K562 (cell line): Measurements from ENCODE around the gene TBX1. TPM values are rescaled to one million over a fixed set of nuclear protein-coding genes. Genes with fewer than 3 reads are reported as not detected.
A peak's percentile ranks its signal among the peaks of the same experiment; 100 is the strongest.

Experiments used
- BHLHE40 ChIP-seq: IDR thresholded peaks from 2 replicates; pipeline ENCODE4 v1.6.1; 2011; ENCODE audit warnings: low read length, improper control_type of control experiment
- E2F8 ChIP-seq: fragments of 450-650 bp; IDR thresholded peaks from 2 replicates; pipeline ENCODE4 v1.7.1; 2018; ENCODE audit warnings: mild to moderate bottlenecking, low read depth; ENCODE audit not compliant: partially characterized antibody
- GABPB1 ChIP-seq: sonication (generic); formaldehyde crosslinking; IDR thresholded peaks from 2 replicates; pipeline ENCODE4 v1.8.0; 2022; ENCODE audit warnings: mild to moderate bottlenecking, missing genetic modification reagents
- KLF13 ChIP-seq: fragments of 450-650 bp; IDR thresholded peaks from 2 replicates; pipeline ENCODE4 v1.6.1; 2016; ENCODE audit warnings: missing genetic modification characterization, low read depth, mild to moderate bottlenecking, missing compliant biosample characterization, moderate library complexity, borderline replicate concordance
- NFIC ChIP-seq: fragments of 450-650 bp; IDR thresholded peaks from 2 replicates; pipeline ENCODE4 v1.6.1; 2017; ENCODE audit warnings: mild to moderate bottlenecking, inconsistent platforms
- NR2F6 ChIP-seq: fragments of 450-650 bp; formaldehyde crosslinking; IDR thresholded peaks from 2 replicates; pipeline ENCODE4 v1.4.0; 2020; ENCODE audit warnings: mild to moderate bottlenecking
- RBM25 ChIP-seq: fragments of 200-400 bp; formaldehyde crosslinking; IDR thresholded peaks from 2 replicates; pipeline ENCODE4 v1.6.1; 2018; ENCODE audit warnings: low read length, low read depth, moderate library complexity; ENCODE audit not compliant: severe bottlenecking
- TGIF2 ChIP-seq: sonication (generic); formaldehyde crosslinking; IDR thresholded peaks from 2 replicates; pipeline ENCODE4 v1.8.1; 2022; ENCODE audit warnings: mild to moderate bottlenecking, missing genetic modification reagents, moderate library complexity
- ZNF316 ChIP-seq: fragments of 450-650 bp; IDR thresholded peaks from 2 replicates; pipeline ENCODE4 v1.6.1; 2016
- ZNF436 ChIP-seq: fragments of 250-450, 450-650 bp; sonication (Bioruptor Pico); formaldehyde crosslinking; IDR thresholded peaks from 2 replicates; pipeline ENCODE4 v1.7.0; 2020; ENCODE audit warnings: mild to moderate bottlenecking
- ZNF79 ChIP-seq: fragments of 250-450 bp; sonication (Bioruptor Pico); IDR thresholded peaks from 2 replicates; pipeline ENCODE4 v1.4.0; 2020; ENCODE audit warnings: low read depth, mild to moderate bottlenecking, moderate library complexity
- polyA plus RNA-seq, 8 experiments: library from polyadenylated mRNA; depleted of rRNA in 4 of 8; stranded (reverse) in 5 of 8; unstranded in 3 of 8; fragments of >200 nt; fragmentation: Nextera tagmentation in 2 of 8; fragmentation: Illumina TruSeq in 1 of 8; extraction: Ambion mirVana in 2 of 8; extraction: Trizol in 1 of 8; gene quantifications; 2 replicates each; pipeline versions ENCODE4 v1.2.1 to v1.2.3, GENCODE V29; 2011 to 2014; ENCODE audit warnings: inconsistent platforms in 1 of 8, missing spikeins in 1 of 8
- total RNA-seq, 7 experiments: library from RNA; depleted of rRNA in 6 of 7; stranded (reverse); fragments of >200 nt in 6 of 7; fragmentation: Illumina TruSeq in 2 of 7; extraction: Trizol in 2 of 7; gene quantifications; 2 replicates each; pipeline versions ENCODE4 v1.2.1 to v1.2.3, GENCODE V29; 2011 to 2021; ENCODE audit warnings: low replicate concordance in 1 of 7
- TF ChIP-seq, protein P1 (sequence below): fragments of 150-350 bp; IDR thresholded peaks from 2 replicates; pipeline ENCODE4 v1.6.1; 2014; ENCODE audit warnings: low read depth, mild to moderate bottlenecking, low read length, borderline replicate concordance
- TF ChIP-seq, protein P2 (sequence below): fragments of 250-450 bp; sonication (Bioruptor Pico); IDR thresholded peaks from 2 replicates; pipeline ENCODE4 v1.4.0; 2020; ENCODE audit warnings: mild to moderate bottlenecking, moderate library complexity, borderline replicate concordance
- TF ChIP-seq, protein P3 (sequence below): fragments of 250-450 bp; sonication (Bioruptor Pico); IDR thresholded peaks from 2 replicates; pipeline ENCODE4 v1.4.0; 2020; ENCODE audit warnings: mild to moderate bottlenecking, moderate library complexity

The TBX1 gene
- total and polyA plus RNA-seq, 9 of the 15 experiments (the other 6 are each of a cell fraction or from before 2014, with no cell fraction given): 0.07 to 35.0 (median 3.9) TPM

DNA sequence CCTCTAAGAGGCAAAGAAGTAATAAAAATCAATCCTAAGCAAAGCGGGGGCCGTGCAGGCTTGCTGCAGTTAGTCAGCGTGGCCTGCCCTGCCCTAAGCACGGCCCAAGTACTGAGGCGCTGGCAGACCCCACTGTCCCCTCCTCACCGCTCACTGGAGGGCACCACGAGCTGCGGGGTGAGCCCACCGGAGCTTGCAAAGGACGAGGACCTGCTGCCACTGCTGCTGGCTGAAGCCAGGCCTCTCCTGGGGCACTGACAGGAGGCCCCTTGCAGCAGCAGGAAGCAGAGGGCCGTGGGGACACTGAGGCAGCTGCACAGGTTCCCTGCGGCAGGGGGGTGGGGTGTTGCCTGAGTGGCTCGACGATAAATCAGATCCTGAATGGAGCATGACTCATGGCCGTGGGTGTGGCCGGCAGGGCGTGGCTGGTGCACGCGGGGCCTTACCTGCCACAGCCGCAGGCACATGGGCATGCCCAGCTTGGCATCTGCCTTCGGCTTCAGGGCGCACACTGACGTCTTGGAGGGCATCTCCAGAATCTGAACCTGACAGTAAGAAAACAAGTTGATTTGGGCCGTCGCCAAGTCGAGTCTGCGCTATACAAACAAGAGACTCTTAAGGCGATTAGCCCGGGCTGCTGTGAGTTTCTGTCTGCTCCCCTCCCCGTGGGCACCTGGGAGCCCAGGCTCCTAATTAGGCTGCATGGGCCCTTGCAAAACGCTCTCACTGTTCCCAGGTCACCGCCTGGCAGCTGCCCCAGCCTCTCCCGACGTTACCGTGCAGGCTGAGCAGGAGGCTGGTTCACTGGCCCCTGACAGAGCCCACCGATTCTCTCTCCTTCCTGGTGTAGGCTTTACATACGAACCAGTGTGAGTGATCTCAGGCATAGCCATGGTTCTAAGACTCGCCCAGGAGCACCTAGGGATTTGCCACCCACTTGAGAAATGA lies 45.9 kb downstream of the TBX1 start (continued):
- TF ChIP-seq E2F8 (no peak), RBM25 (no peak), NFIC (peak; percentile 98), TGIF2 (CRISPR knock-in tag) (no peak), ZNF316 (peak; percentile 45; the same call in 1 of the 2 replicates), ZNF436 (no peak), NR2F6 (CRISPR knock-in tag) (no peak), BHLHE40 (peak; percentile 97), KLF13 (tag) (peak; percentile 99), ZNF79 (CRISPR knock-in tag) (no peak), GABPB1 (no peak)
- TF ChIP-seq, protein P1, sequence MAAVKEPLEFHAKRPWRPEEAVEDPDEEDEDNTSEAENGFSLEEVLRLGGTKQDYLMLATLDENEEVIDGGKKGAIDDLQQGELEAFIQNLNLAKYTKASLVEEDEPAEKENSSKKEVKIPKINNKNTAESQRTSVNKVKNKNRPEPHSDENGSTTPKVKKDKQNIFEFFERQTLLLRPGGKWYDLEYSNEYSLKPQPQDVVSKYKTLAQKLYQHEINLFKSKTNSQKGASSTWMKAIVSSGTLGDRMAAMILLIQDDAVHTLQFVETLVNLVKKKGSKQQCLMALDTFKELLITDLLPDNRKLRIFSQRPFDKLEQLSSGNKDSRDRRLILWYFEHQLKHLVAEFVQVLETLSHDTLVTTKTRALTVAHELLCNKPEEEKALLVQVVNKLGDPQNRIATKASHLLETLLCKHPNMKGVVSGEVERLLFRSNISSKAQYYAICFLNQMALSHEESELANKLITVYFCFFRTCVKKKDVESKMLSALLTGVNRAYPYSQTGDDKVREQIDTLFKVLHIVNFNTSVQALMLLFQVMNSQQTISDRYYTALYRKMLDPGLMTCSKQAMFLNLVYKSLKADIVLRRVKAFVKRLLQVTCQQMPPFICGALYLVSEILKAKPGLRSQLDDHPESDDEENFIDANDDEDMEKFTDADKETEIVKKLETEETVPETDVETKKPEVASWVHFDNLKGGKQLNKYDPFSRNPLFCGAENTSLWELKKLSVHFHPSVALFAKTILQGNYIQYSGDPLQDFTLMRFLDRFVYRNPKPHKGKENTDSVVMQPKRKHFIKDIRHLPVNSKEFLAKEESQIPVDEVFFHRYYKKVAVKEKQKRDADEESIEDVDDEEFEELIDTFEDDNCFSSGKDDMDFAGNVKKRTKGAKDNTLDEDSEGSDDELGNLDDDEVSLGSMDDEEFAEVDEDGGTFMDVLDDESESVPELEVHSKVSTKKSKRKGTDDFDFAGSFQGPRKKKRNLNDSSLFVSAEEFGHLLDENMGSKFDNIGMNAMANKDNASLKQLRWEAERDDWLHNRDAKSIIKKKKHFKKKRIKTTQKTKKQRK: 0 out of 2 replicates have a peak, but pooled peaks have one; percentile 4
- TF ChIP-seq, protein P2, sequence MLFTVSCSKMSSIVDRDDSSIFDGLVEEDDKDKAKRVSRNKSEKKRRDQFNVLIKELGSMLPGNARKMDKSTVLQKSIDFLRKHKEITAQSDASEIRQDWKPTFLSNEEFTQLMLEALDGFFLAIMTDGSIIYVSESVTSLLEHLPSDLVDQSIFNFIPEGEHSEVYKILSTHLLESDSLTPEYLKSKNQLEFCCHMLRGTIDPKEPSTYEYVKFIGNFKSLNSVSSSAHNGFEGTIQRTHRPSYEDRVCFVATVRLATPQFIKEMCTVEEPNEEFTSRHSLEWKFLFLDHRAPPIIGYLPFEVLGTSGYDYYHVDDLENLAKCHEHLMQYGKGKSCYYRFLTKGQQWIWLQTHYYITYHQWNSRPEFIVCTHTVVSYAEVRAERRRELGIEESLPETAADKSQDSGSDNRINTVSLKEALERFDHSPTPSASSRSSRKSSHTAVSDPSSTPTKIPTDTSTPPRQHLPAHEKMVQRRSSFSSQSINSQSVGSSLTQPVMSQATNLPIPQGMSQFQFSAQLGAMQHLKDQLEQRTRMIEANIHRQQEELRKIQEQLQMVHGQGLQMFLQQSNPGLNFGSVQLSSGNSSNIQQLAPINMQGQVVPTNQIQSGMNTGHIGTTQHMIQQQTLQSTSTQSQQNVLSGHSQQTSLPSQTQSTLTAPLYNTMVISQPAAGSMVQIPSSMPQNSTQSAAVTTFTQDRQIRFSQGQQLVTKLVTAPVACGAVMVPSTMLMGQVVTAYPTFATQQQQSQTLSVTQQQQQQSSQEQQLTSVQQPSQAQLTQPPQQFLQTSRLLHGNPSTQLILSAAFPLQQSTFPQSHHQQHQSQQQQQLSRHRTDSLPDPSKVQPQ (CRISPR knock-in tag): no peak
- TF ChIP-seq, protein P3, sequence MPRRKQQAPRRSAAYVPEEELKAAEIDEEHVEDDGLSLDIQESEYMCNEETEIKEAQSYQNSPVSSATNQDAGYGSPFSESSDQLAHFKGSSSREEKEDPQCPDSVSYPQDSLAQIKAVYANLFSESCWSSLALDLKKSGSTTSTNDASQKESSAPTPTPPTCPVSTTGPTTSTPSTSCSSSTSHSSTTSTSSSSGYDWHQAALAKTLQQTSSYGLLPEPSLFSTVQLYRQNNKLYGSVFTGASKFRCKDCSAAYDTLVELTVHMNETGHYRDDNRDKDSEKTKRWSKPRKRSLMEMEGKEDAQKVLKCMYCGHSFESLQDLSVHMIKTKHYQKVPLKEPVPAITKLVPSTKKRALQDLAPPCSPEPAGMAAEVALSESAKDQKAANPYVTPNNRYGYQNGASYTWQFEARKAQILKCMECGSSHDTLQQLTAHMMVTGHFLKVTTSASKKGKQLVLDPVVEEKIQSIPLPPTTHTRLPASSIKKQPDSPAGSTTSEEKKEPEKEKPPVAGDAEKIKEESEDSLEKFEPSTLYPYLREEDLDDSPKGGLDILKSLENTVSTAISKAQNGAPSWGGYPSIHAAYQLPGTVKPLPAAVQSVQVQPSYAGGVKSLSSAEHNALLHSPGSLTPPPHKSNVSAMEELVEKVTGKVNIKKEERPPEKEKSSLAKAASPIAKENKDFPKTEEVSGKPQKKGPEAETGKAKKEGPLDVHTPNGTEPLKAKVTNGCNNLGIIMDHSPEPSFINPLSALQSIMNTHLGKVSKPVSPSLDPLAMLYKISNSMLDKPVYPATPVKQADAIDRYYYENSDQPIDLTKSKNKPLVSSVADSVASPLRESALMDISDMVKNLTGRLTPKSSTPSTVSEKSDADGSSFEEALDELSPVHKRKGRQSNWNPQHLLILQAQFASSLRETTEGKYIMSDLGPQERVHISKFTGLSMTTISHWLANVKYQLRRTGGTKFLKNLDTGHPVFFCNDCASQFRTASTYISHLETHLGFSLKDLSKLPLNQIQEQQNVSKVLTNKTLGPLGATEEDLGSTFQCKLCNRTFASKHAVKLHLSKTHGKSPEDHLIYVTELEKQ (CRISPR knock-in tag): no peak
